Loucy (cell line): Measurements from ENCODE around the gene ZBTB37.

Experiments
- H2AFZ ChIP-seq: fragments of 200-600 bp; sonication (generic); 2 replicates; pipeline ENCODE4 v1.6.0; 2016; ENCODE audit warnings: antibody characterized with exemption, mild to moderate bottlenecking, low read length, moderate library complexity
- H3F3A ChIP-seq: fragments of 200-600 bp; 2 replicates; pipeline ENCODE4 v1.6.0; 2016; ENCODE audit warnings: antibody characterized with exemption, low read depth, mild to moderate bottlenecking
- H3K27me3 ChIP-seq: fragments of 200-600 bp; sonication (generic); 2 replicates; pipeline ENCODE4 v1.6.1; 2014; ENCODE audit warnings: low read length, mild to moderate bottlenecking; ENCODE audit not compliant: insufficient read depth, poor library complexity, severe bottlenecking
- H3K36me3 ChIP-seq: fragments of 200-600 bp; sonication (generic); 2 replicates; pipeline ENCODE4 v1.6.1; 2016; ENCODE audit warnings: low read length; ENCODE audit not compliant: insufficient read depth
- H3K4me1 ChIP-seq: fragments of 200-600 bp; sonication (generic); 2 replicates; pipeline ENCODE4 v1.5.1; 2014; ENCODE audit warnings: low read length, mild to moderate bottlenecking; ENCODE audit not compliant: insufficient read depth, poor library complexity, severe bottlenecking
- H3K4me2 ChIP-seq: fragments of 200-600 bp; sonication (generic); 2 replicates; pipeline ENCODE4 v1.6.0; 2014; ENCODE audit warnings: antibody characterized with exemption, low read length, low read depth, mild to moderate bottlenecking; ENCODE audit not compliant: poor library complexity, severe bottlenecking
- H3K4me3 ChIP-seq: fragments of 200-600 bp; sonication (generic); 2 replicates; pipeline ENCODE4 v1.5.1; 2014; ENCODE audit warnings: low read length, mild to moderate bottlenecking, mixed read lengths; ENCODE audit not compliant: poor library complexity, severe bottlenecking
- H3K79me2 ChIP-seq: fragments of 200-600 bp; sonication (generic); 2 replicates; pipeline ENCODE4 v1.6.1; 2014; ENCODE audit warnings: low read length; ENCODE audit not compliant: insufficient read depth
- H3K9ac ChIP-seq: fragments of 200-600 bp; sonication (generic); 2 replicates; pipeline ENCODE4 v1.6.0; 2014; ENCODE audit warnings: mild to moderate bottlenecking, low read depth, low read length, moderate library complexity; ENCODE audit not compliant: poor library complexity, severe bottlenecking
- H3K9me2 ChIP-seq: fragments of 200-600 bp; sonication (generic); replicated peaks from 2 replicates; pipeline ENCODE4 v1.6.1; 2016; ENCODE audit warnings: low read depth, low read length, mixed read lengths
- H3K9me3 ChIP-seq: fragments of 200-600 bp; sonication (generic); 2 replicates; pipeline ENCODE4 v1.6.1; 2014; ENCODE audit warnings: mild to moderate bottlenecking, antibody characterized with exemption, low read length, low read depth; ENCODE audit not compliant: insufficient read depth
- H4K20me1 ChIP-seq: fragments of 200-600 bp; sonication (generic); 2 replicates; pipeline ENCODE4 v1.6.0; 2014; ENCODE audit warnings: antibody characterized with exemption, low read length, mild to moderate bottlenecking; ENCODE audit not compliant: insufficient read depth, poor library complexity, severe bottlenecking
- EZH2phosphoT487 ChIP-seq: fragments of 200-600 bp; IDR thresholded peaks from 2 replicates; pipeline ENCODE4 v1.6.1; 2018; ENCODE audit warnings: antibody characterized with exemption, mild to moderate bottlenecking, moderate library complexity, borderline replicate concordance
- TF ChIP-seq, protein P1 (sequence below): fragments of 200-600 bp; sonication (generic); conservative IDR thresholded peaks from 2 replicates; pipeline ENCODE4 v1.5.1; 2014; ENCODE audit warnings: mild to moderate bottlenecking, antibody characterized with exemption, low read length

ZBTB37 gene

DNA sequence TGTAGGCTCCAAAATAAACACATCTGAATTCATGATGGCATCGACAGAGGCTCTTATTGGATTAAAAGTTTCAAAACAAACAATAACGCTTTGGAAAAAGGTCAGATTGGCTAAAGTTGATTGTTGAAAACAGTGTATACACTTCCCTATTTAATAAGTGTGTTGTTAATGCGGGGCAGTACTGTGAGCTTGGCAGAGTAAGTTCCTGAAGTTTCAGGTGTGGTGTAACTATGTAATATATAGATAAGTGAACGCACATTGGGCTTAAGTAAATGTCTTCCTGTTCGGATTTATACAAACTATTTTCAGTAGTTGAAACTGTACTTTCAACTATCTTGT is 810 bp downstream of the ZBTB37 start:
- peaks cover 31% of the 10 kb centered on the region for H3K36me3 ChIP-seq
- peaks cover 13% of the 10 kb centered on the region for H3F3A ChIP-seq
- no peak for TF ChIP-seq EZH2phosphoT487
- TF ChIP-seq, protein P1, sequence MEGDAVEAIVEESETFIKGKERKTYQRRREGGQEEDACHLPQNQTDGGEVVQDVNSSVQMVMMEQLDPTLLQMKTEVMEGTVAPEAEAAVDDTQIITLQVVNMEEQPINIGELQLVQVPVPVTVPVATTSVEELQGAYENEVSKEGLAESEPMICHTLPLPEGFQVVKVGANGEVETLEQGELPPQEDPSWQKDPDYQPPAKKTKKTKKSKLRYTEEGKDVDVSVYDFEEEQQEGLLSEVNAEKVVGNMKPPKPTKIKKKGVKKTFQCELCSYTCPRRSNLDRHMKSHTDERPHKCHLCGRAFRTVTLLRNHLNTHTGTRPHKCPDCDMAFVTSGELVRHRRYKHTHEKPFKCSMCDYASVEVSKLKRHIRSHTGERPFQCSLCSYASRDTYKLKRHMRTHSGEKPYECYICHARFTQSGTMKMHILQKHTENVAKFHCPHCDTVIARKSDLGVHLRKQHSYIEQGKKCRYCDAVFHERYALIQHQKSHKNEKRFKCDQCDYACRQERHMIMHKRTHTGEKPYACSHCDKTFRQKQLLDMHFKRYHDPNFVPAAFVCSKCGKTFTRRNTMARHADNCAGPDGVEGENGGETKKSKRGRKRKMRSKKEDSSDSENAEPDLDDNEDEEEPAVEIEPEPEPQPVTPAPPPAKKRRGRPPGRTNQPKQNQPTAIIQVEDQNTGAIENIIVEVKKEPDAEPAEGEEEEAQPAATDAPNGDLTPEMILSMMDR, result no peak
- H3K9me2 ChIP-seq, result no peaks in the 10 kb centered on the region
- peak overlapping the region; percentile 92; the same call in 1 of the 2 replicates for H2AFZ ChIP-seq
- H3K27me3 ChIP-seq, result peaks cover 8% of the 10 kb centered on the region
- H3K4me3 ChIP-seq, result peak overlapping the region; percentile 92
- peak overlapping the region; percentile 89 for H3K4me2 ChIP-seq
- H3K9me3 ChIP-seq, result no peaks in the 10 kb centered on the region
- peaks cover 61% of the 10 kb centered on the region for H3K4me1 ChIP-seq
- H3K79me2 ChIP-seq, result peaks cover 65% of the 10 kb centered on the region
- H4K20me1 ChIP-seq, result peaks cover 37% of the 10 kb centered on the region
- peak overlapping the region; percentile 78 for H3K9ac ChIP-seq

DNA sequence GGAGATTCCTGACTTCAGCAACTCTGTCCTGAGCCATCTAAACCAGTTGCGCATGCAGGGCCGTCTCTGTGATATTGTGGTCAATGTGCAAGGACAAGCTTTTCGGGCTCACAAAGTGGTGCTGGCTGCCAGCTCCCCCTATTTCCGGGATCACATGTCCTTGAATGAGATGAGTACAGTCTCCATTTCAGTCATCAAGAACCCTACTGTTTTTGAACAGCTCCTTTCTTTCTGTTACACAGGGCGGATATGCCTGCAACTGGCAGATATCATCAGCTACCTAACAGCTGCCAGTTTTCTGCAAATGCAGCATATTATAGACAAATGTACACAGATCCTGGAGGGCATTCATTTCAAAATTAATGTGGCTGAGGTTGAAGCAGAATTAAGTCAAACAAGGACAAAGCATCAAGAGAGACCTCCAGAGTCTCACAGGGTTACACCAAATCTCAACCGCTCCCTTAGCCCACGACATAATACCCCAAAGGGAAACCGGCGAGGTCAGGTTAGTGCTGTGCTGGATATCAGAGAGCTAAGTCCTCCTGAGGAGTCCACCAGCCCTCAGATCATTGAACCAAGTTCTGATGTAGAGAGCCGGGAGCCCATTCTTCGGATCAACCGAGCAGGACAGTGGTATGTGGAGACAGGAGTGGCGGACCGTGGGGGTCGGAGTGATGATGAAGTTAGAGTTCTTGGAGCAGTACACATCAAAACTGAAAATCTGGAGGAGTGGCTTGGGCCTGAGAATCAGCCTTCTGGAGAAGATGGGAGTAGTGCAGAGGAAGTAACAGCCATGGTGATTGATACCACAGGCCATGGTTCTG is 2.3 kb downstream of the ZBTB37 start:
- peak overlapping the region; percentile 31 for H2AFZ ChIP-seq

DNA sequence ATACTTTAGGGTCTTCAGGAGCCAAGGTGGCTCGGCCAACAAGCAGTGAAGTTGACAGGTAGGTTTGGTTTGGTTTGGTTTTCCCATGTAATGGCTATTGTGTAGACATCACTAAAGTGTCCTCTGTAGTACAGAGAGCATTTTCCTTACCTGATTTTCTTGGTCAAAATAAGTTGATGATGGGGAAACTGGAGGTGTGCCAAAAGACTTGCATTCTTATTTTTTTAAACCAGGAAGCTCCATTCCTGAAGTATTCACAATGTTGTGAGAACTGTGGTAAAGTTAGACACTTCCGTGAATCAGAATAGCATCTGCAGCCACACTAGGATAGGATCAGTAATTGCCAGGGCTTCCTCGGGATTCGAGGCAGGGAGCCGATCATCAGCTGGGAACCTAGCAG is 2.9 kb downstream of the ZBTB37 start:
- peaks cover 41% of the 10 kb centered on the region for H3K4me1 ChIP-seq
- 0 out of 2 replicates have a peak overlapping the region, but pooled peaks have one; percentile 31 for H2AFZ ChIP-seq
- no peak for TF ChIP-seq EZH2phosphoT487
- peaks cover 12% of the 10 kb centered on the region for H3F3A ChIP-seq
- peak overlapping the region; percentile 89 for H3K4me2 ChIP-seq
- peaks cover 8% of the 10 kb centered on the region for H3K27me3 ChIP-seq
- peaks cover 10% of the 10 kb centered on the region for H3K36me3 ChIP-seq
- H4K20me1 ChIP-seq, result peaks cover 16% of the 10 kb centered on the region
- H3K79me2 ChIP-seq, result peaks cover 47% of the 10 kb centered on the region
- H3K9me2 ChIP-seq, result no peaks in the 10 kb centered on the region
- peak overlapping the region; percentile 78 for H3K9ac ChIP-seq
- no peaks in the 10 kb centered on the region for H3K9me3 ChIP-seq
- peak overlapping the region; percentile 92 for H3K4me3 ChIP-seq

More for the DNA sequence above, 2.3 kb downstream of the ZBTB37 start:
- H3F3A ChIP-seq, result peaks cover 12% of the 10 kb centered on the region
- peak overlapping the region; percentile 89 for H3K4me2 ChIP-seq
- no peaks in the 10 kb centered on the region for H3K9me2 ChIP-seq
- no peak for TF ChIP-seq EZH2phosphoT487
- TF ChIP-seq, protein P1, result no peak
- H3K9me3 ChIP-seq, result no peaks in the 10 kb centered on the region
- peaks cover 8% of the 10 kb centered on the region for H3K27me3 ChIP-seq
- H4K20me1 ChIP-seq, result peaks cover 22% of the 10 kb centered on the region
- peaks cover 51% of the 10 kb centered on the region for H3K79me2 ChIP-seq
- peaks cover 48% of the 10 kb centered on the region for H3K4me1 ChIP-seq
- H3K4me3 ChIP-seq, result peak overlapping the region; percentile 92
- H3K9ac ChIP-seq, result peak overlapping the region; percentile 78
- H3K36me3 ChIP-seq, result peaks cover 16% of the 10 kb centered on the region
